Osteoblast (primary cell): ENCODE data around the gene POTEM. TPM values are rescaled to one million over a fixed set of nuclear protein-coding genes. Genes with fewer than 3 reads are reported as not detected.
"Not testable (repeated sequence)": the region's sequence is repeated elsewhere in the genome, so short reads cannot be mapped to it uniquely, and the experiment has no call there.

Source experiments
- DNase-seq: peaks from one replicate; pipeline ENCODE4 v3.0.0; 2011; ENCODE audit warnings: low spot score, mixed read lengths; ENCODE audit not compliant: insufficient read length; ENCODE audit errors: missing footprints
- H2AFZ ChIP-seq: 2 replicates; pipeline ENCODE4 v1.6.0; 2011; ENCODE audit warnings: mild to moderate bottlenecking, low read length
- H3K27ac ChIP-seq: 2 replicates; pipeline ENCODE4 v1.5.1; 2011; ENCODE audit warnings: mild to moderate bottlenecking, low read depth, low read length, moderate library complexity
- H3K27me3 ChIP-seq: 2 replicates; pipeline ENCODE4 v1.6.0; 2012; ENCODE audit warnings: mild to moderate bottlenecking, control low read depth, inconsistent platforms, low read length, moderate library complexity; ENCODE audit not compliant: insufficient read depth
- H3K36me3 ChIP-seq: 2 replicates; pipeline ENCODE4 v1.5.1; 2011; ENCODE audit warnings: mild to moderate bottlenecking, low read length, control low read depth, moderate library complexity; ENCODE audit not compliant: insufficient read depth
- H3K4me1 ChIP-seq: 2 replicates; pipeline ENCODE4 v1.5.1; 2011; ENCODE audit warnings: mild to moderate bottlenecking, low read length, control low read depth, moderate library complexity; ENCODE audit not compliant: insufficient read depth
- H3K4me2 ChIP-seq: 2 replicates; pipeline ENCODE4 v1.6.0; 2011; ENCODE audit warnings: mild to moderate bottlenecking, low read length; ENCODE audit not compliant: insufficient read depth
- H3K4me3 ChIP-seq: fragments of 200-600 bp; sonication (generic); 3 replicates; pipeline ENCODE4 v1.5.1; 2012; ENCODE audit warnings: mild to moderate bottlenecking, low read length, inconsistent platforms; ENCODE audit not compliant: insufficient read depth
- H3K79me2 ChIP-seq: 2 replicates; pipeline ENCODE4 v1.6.0; 2012; ENCODE audit warnings: mild to moderate bottlenecking, low read length, control low read depth, inconsistent platforms; ENCODE audit not compliant: insufficient read depth
- H3K9me3 ChIP-seq: 2 replicates; pipeline ENCODE4 v1.5.1; 2011; ENCODE audit warnings: low read depth, low read length, control low read depth
- H4K20me1 ChIP-seq: 2 replicates; pipeline ENCODE4 v1.6.0; 2012; ENCODE audit warnings: mild to moderate bottlenecking, low read length, control low read depth; ENCODE audit not compliant: insufficient read depth
- total RNA-seq: library from RNA; depleted of rRNA; stranded (reverse); fragments of >200 nt; gene quantifications from 2 replicates; pipeline ENCODE4 v1.2.3, GENCODE V29; 2012

POTEM gene
- total RNA-seq: not detected in 2 replicates

DNA sequence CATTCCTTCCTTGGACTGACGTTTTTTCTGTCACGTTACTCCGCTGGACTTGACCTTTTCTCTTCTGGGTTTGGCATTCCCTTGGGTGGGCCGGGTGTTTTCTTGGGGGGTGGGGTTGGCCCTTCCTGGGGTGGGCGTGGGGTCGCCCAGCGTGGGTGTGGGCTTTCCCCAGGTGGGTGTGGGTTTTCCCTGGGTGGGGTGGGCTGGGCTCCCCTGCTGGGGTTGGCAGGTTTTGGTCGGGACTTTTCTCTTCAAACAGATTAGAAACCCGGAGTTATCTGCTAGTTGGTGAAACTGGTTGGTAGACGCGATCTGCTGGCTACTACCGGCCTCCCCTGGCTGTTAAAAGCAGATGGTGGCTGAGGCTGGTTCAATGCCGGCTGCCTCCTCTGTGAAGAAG, at the start of gene POTEM:
TSS of gene POTEM (plus strand) at position 301 of the 400 bp plus-strand sequence. CDS start at position 353, 52 bp downstream.
- H3K4me1 ChIP-seq, H3K4me3 ChIP-seq: not testable (repeated sequence)

DNA sequence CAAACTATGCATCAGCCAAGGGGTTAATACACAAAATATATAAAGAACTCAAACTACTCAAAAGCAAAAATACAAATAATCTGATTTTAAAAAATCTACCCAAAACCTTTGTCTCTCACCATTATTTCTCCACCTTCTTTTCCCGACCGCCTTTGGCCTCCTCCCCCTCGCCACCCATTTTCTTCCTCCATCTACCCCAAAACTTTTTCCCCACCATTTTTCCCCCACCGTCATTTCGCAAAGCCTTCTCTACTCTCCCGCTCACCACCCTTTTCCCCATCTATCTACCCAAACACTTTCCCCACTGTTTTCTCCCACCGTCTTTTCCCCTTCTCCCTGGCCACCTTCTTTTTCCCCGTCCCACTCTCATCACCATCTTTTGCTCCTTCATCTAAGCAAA, 48.9 kb upstream of the POTEM start:
- H3K4me2 ChIP-seq, H3K9me3 ChIP-seq, H3K79me2 ChIP-seq, H3K36me3 ChIP-seq, H3K4me1 ChIP-seq, H3K27me3 ChIP-seq, H3K4me3 ChIP-seq, H3K27ac ChIP-seq, H2AFZ ChIP-seq, DNase-seq, H4K20me1 ChIP-seq: not testable (repeated sequence)

More for the DNA sequence above, at the start of gene POTEM:
- H3K27ac ChIP-seq, H2AFZ ChIP-seq, H3K27me3 ChIP-seq, H3K79me2 ChIP-seq, H3K9me3 ChIP-seq, DNase-seq, H3K4me2 ChIP-seq, H4K20me1 ChIP-seq, H3K36me3 ChIP-seq: not testable (repeated sequence)

DNA sequence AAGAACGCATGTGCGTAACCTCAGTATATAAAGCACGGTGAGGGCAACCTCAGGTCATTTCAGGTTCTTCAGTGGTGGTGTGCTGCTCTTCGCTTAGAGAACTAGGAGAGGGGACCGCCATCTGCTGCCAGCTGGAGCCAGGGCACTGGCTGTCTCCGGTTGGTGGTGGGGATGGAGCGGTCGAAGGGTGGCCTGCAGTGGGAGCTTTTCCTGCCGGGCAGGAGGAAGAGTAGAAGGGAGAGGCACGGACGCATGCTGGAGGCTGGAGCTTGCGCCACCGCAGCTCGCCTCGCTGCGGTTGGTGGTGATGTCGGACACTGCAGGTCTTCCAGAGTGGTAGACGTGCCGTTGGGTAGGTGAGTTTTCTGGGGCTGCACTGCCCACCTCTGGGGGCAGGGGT, 47.2 kb upstream of the POTEM start:
- H2AFZ ChIP-seq, H3K9me3 ChIP-seq, DNase-seq, H3K27ac ChIP-seq, H3K4me3 ChIP-seq, H3K4me1 ChIP-seq, H3K27me3 ChIP-seq, H4K20me1 ChIP-seq, H3K36me3 ChIP-seq, H3K79me2 ChIP-seq, H3K4me2 ChIP-seq: not testable (repeated sequence)

- H3K27ac ChIP-seq, DNase-seq, H3K9me3 ChIP-seq, H3K36me3 ChIP-seq, H3K4me3 ChIP-seq, H3K79me2 ChIP-seq, H3K4me2 ChIP-seq, H2AFZ ChIP-seq, H3K4me1 ChIP-seq, H4K20me1 ChIP-seq, H3K27me3 ChIP-seq: not testable (repeated sequence)
Observed at GRCh38 chr14:18921055-18921701, 46.1 kb upstream of the POTEM start.

- not testable (repeated sequence) for H3K27me3 ChIP-seq, H3K9me3 ChIP-seq, H3K27ac ChIP-seq, H3K4me2 ChIP-seq, H3K36me3 ChIP-seq, H3K79me2 ChIP-seq, H2AFZ ChIP-seq, H3K4me3 ChIP-seq, H4K20me1 ChIP-seq, DNase-seq, H3K4me1 ChIP-seq
Observed at GRCh38 chr14:18936848-18937247, 30.4 kb upstream of the POTEM start.

GRCh38 chr14:18938733-18939132, 28.5 kb upstream of the POTEM start:
- not testable (repeated sequence) for H2AFZ ChIP-seq, H3K27me3 ChIP-seq, H3K79me2 ChIP-seq, H4K20me1 ChIP-seq, H3K9me3 ChIP-seq, H3K27ac ChIP-seq, H3K4me3 ChIP-seq, H3K4me1 ChIP-seq, H3K4me2 ChIP-seq, H3K36me3 ChIP-seq, DNase-seq

GRCh38 chr14:18949939-18950338, 17.3 kb upstream of the POTEM start:
- not testable (repeated sequence) for H2AFZ ChIP-seq, H4K20me1 ChIP-seq, H3K36me3 ChIP-seq, H3K4me3 ChIP-seq, DNase-seq, H3K27ac ChIP-seq, H3K4me1 ChIP-seq, H3K4me2 ChIP-seq, H3K9me3 ChIP-seq, H3K27me3 ChIP-seq, H3K79me2 ChIP-seq

DNA sequence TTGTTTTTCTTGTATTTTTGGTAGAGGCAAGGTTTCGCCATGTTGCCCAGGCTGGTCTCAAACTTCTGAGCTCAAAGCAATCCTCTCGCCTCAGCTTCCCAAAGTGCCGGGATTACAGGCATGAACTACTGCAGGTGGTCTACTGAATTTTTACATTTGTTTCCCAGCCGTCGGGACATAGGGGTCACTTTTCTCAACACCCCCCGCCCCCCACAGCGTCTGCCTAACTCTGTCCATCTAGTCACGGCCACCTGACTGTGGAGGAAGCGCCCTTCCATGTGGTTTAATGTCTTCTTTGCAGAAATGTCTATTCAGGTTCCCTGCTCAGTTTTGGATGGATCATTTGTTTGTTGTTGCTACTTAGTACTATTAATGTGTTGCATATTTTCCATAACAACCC, 14.1 kb upstream of the POTEM start:
- not testable (repeated sequence) for H3K4me2 ChIP-seq, H3K27ac ChIP-seq, H3K79me2 ChIP-seq, DNase-seq, H3K27me3 ChIP-seq, H3K36me3 ChIP-seq, H3K4me1 ChIP-seq, H3K9me3 ChIP-seq, H2AFZ ChIP-seq, H3K4me3 ChIP-seq, H4K20me1 ChIP-seq

DNA sequence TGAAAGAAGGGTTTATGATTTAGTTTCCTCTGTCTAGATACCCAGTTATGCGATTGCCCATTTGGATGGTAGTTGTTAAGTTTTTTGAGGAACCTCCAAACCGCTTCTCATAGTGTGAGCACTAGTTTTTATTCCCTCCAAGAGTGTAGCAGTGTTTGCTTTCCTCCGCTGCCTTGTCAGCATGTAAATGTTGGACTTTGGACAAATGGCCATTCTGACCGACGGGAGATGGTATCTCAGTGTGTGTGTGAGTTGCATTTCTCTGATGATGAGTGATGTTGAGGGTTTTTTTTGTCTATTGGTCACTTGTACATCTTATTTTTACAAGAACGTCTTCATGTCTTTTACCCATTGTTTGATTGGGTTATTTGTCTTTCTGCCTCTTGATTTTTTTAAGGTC, 11.4 kb upstream of the POTEM start:
- H3K79me2 ChIP-seq, H3K4me1 ChIP-seq, H4K20me1 ChIP-seq, H3K4me2 ChIP-seq, H2AFZ ChIP-seq, H3K27me3 ChIP-seq, DNase-seq, H3K9me3 ChIP-seq, H3K4me3 ChIP-seq, H3K27ac ChIP-seq, H3K36me3 ChIP-seq: not testable (repeated sequence)
